Measurements from ENCODE around the gene COPA. TPM values are rescaled to one million over a fixed set of nuclear protein-coding genes. Genes with fewer than 3 reads are reported as not detected.

Gene COPA
- total and polyA plus RNA-seq, 10 of the 15 experiments (the other 5 are each of a cell fraction or from before 2014, with no cell fraction given), result 53.7 to 180 (median 123) TPM

GRCh38 chr1:160360227-160360695 is 17.2 kb upstream of the COPA start:
- SMC1A ChIA-PET (ENCODE audit: uncharacterized antibody, unreplicated experiment), result no interaction called here
- POLR2A ChIA-PET, result interaction anchor here (0.5 kb wide), 1 partner anchor 1428 kb away, joined by 6 read pairs; no protein-coding TSS in a partner anchor
- BruUV-seq (replicated peaks), result no TSS peak
- H3K79me2 ChIP-seq (ENCODE audit: control insufficient read depth, insufficient read depth, low read length), result no peaks in the 10 kb centered on the region
- no peak overlapping the region for H2AFZ ChIP-seq (ENCODE audit: control insufficient read depth, low read depth, low read length)
- peaks cover 15 to 25% of the 10 kb centered on the region in 2 experiments for H3K36me3 ChIP-seq (ENCODE audit: control insufficient read depth in 2 of 2, insufficient read depth in 2 of 2, low read length in 1 of 2)
- H3K27me3 ChIP-seq (replicated peaks in 1 of 2; ENCODE audit: control insufficient read depth in 2 of 2, insufficient read depth in 2 of 2, low read length in 1 of 2), result no peaks in the 10 kb centered on the region
- no peak for TF ChIP-seq NR2F1 (conservative IDR thresholded peaks at IDR 0.05)
- no peak for TF ChIP-seq DPF2 (IDR thresholded peaks at IDR 0.05)
- no peak for TF ChIP-seq PAX8 (IDR thresholded peaks at IDR 0.05)
- no peak for TF ChIP-seq KAT2A (conservative IDR thresholded peaks at IDR 0.05; ENCODE audit: control insufficient read depth, low read depth, low read length)
- TF ChIP-seq TCF12 (IDR thresholded peaks at IDR 0.05; ENCODE audit: low read depth, low read length), result no peak
- TF ChIP-seq ZBTB11 (CRISPR knock-in tag; IDR thresholded peaks at IDR 0.05), result no peak
- no peak for TF ChIP-seq JUNB (IDR thresholded peaks at IDR 0.05)
- TF ChIP-seq ZNF24 (IDR thresholded peaks at IDR 0.05), result no peak
- ATAC-seq (no peak), DNase-seq (ENCODE audit: low read depth, low spot score) (no peak), FAIRE-seq (no peak)
- CTCF ChIA-PET, result interaction anchor here (0.9 to 1.7 kb wide), 2 partner anchors 9 to 274 kb away, joined by 3 to 6 read pairs; no protein-coding TSS in a partner anchor
- RAD21 ChIA-PET (ENCODE audit: unreplicated experiment), result no interaction called here
- WGBS (ENCODE audit: insufficient coverage, insufficient replicate concordance, low lambda C conversion rate, missing lambda C conversion rate), result 97% methylated on average over 8 of the region's 8 CpGs
- H4K20me1 ChIP-seq (ENCODE audit: control insufficient read depth, insufficient read depth), result no peaks in the 10 kb centered on the region
- no peaks in the 10 kb centered on the region for H3K4me1 ChIP-seq (ENCODE audit: control insufficient read depth, insufficient read depth, low read length)
- H3K9me3 ChIP-seq (replicated peaks; ENCODE audit: control insufficient read depth, insufficient read depth, low read length), result no peaks in the 10 kb centered on the region
- H3K4me3 ChIP-seq, result no peak overlapping the region
- intact Hi-C loops (cut with micrococcal nuclease; ENCODE audit: unreplicated experiment), result no loop called here
- in situ Hi-C loops (cut with MboI), result no loop called here
- no peak overlapping the region for H3K9ac ChIP-seq (ENCODE audit: control insufficient read depth, insufficient read depth, low read length)
- no peak overlapping the region for H3K4me2 ChIP-seq (ENCODE audit: control insufficient read depth, insufficient read depth)
- H3K27ac ChIP-seq (ENCODE audit: control insufficient read depth, insufficient read depth), result no peak overlapping the region

Measured in GM12878 (cell line).